HG03442 (cell line): Measurements from ENCODE around the gene PRSS21.

ENCODE experiments used
- ATAC-seq: cut with Tn5 transposase; IDR thresholded peaks from one replicate; pipeline ENCODE4 v1.9.1; 2021; ENCODE audit warnings: mild to moderate bottlenecking, moderate library complexity; ENCODE audit not compliant: unreplicated experiment

Gene PRSS21

DNA sequence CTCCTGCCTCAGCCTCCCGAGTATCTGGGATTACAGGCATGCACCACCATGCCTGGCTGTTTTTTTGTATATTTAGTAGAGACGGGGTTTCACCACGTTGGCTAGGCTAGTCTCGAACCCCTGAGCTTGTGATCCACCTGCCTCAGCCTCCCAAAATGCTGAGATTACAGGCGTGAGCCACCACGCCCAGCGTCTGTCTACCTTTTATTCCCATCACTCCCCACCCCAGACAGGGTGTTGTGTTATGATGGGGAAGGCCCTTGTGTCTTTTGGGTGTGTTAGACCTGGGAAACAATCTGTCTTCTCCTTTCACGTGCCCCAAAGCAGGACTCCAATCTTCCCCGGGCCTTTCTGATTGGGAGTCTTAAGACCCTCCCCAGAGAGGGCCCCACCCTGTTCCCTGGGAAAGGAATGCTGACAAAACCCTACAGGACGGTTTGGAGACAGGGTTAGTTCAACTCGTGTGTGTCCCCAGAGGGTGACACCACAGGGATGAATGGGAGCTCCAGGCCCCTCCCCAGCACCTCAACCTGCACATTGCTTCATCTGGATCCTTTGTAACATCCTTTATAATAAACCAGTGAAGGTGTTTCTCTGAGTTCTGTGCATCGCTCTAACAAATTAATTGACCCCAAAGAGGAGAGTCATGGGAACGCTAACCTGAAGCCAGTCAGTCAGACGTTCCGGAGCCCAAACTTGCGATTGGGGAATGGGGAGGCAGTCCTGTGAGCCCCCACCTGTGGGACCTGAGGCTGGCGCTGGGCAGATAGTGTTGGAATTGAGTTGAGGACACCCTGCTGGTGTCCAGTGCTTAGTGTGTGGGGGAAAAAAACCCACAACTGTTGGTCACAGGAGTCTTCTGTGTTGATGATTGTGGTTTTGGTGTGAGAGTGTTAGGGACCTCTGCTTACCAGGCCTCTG lies 36.8 kb upstream of the PRSS21 start:
- ATAC-seq, result no peak

DNA sequence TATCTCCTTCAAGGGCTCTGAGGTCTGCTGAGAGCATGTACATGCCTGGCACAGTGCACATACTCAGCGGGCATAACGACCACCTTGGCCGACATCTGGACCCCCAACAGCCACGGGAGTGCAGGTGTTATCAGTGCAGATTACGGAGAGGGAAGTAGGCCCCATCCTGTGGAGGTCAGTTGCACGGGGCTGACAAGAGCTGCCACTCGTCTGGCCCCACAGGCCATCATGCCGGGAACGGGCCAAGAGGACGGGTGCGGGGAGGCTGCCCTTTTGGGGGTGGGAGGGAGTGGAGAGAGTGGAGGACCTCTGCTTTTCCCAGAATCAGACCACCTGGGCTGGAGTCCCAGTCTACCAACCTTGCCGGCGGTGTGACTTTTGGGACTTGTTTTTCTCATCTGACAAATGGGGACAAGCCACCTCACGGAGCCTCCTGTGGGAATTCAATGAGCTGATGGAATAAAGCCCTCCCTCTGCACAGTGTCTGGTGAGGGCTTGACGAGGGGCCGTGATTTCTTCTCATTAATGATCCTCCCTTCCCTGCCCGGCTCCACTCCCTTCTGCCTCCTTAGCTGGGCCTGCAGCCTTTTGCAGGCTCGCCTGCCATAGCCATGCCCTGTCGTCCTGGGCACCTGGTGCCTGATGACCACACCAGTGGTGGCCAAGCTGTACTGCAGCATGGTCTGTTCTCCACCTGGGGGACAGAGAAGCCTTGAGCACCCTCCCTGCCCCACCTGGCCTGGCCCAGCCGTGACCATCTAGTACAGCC lies 34.3 kb upstream of the PRSS21 start:
- ATAC-seq, result no peak

DNA sequence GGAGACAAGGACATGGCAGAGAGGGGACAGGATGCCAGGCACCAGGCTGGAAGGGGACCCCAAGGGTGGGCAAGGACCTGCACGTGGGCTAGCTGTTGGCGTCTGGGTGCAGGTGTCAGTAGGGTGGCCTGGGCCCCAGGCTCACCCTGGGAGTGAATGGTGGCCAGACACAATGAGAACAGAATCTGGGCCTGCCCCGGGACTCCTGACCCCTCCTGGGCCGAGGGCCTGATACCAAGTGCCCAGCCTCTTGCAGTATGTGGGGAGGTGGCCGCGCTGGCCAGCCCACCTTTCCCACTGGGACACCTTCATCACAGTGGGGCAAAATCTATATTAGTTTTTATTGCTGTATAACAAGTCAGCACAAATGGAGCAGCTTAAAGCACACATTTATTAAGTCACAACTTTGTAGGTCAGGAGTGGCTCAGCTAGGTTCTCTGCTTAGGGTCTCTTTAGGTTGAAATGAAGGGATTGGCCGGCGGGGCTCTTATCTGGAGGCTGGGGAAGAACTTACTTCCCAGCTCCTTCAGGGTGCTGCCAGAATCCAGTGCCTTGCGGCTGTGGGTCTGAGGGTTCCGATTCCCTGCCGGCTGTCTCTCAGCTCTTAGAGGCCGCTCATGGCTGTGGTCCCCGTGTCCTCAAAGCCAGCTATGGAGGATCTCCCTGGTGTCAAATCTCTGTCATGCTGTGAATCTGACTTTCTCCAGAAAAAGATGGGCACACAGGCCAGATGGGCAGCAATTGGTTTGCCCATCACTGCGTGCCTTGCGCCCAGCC lies 33.3 kb upstream of the PRSS21 start:
- no peak for ATAC-seq

DNA sequence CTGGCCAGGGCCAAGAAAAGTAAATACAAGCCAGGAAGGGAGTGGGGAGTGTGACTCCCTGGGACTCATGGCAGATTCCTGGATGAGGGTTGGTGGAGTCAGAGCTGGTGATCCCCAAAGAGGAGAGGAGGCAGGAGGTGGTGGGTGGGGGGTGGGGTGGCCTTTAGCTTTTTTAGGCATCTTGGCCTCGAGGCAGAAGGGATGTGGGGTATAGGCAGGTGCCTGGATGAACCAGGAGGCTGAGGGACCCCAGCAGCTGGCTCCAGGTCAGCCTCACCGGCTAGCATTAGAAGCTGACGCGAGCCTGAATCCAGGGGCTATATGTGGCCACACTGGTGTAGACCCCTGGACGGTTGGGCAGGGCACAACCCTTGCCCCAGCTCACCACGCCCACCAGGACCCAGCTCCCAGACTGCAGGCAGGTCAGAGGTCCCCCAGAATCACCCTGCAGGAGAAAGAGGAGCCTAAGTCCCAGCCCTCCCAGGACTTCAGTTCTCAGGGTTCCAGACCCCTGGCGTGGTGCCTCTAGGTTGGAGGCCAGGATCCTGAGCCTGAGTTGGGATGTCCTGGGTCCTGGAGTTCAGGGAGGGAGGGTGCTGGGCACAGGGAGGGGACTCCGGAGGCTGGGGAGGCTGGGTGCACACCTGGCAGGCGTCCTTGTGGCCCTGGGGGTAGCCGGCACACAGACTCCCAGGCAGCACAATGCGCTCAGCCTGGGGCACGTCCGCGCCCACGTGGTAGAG lies 32.5 kb upstream of the PRSS21 start:
- no peak for ATAC-seq

DNA sequence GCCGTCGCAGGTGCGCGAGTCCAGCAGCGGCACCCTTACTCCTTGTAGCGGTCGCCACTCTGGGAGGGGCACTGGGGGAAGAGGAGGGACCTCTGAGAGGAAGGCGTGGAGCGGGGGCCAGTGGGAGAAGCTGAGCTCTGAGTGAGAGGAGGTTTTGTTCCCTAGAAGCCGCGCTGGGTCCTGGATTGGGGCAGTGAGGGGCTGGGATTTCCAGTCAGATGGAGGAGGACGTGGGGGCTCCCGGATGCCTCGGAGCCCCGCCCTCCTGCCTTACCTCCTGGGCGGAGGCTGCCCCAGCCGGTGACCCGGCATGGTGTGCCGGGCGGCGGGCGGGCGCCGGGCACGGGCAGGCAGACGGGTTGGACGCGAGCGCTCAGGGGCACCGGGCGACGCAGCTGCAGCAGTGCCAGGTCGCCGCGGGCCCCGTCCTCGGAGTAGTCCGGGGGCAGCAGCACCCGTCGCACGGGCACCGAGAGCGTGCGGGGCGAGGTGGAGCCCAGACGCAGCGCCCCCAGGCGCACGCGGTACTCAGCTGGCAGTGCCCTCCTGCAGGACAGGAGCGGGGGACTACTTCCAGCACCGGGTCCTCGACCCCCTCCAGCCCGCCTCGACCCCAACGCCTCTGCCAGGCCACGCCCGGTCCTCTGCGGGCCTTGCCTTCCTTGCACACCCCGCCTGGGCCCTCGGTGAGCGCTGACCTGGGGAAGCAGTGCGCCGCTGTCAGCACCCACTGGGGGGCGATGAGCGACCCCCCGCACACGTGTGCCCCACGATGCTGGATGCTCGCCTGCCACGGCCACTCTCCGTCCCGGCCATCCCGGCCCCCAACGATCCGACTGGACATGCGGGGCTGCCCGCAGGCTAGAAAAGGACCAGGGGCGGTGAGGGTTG lies 31.7 kb upstream of the PRSS21 start:
- ATAC-seq, result no peak

DNA sequence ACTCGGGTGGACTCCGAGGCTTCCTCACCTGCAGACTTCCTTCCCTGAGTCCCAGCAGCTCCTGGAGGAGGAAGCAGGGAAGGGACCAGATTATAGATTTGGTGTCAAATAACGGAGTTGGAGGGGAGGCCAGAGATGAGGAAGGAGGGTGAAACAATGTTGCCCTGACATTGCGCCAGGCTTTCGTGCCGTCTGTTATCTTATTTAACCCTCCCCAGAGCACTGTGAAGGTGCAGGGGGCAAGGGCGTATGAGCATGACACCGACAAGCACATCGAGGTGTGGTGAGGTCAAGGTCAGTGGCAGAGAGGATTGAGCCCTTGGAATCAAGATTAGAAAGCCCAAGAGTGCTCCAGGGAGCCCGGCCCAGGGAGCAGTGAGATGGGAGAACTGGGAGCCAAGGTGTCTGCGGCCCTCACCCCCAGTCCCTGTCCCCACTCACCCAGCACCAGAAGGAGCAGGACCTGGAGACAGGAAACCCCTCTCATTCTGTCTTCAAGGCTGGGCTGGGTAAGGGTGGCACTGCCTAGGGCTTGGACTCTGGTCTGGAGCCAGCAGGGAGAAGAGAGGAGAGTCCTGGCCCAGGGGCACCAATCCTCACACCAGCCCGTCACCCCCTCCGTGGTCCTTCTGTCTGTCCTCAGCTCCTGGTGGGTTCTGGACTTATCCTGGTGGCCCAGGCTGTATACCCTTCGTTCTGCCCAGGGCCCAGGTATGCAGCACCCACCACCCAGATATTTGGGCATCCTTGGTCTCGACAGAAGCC lies 30.8 kb upstream of the PRSS21 start:
- no peak for ATAC-seq

DNA sequence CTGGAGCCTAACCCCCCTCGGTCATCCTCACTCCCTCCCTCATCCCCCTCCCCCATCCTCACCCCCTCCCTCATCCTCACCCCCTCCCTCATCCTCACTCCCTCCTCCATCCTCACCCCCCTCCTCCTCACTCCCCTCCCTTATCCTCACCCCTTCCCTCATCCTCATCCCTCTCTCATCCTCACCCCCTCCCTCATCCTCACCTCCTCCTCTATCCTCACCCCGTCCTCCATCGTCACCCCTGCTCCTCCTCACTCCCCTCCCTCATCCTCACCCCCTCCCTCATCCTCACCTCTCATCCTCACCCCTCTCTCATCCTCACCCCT lies 30.2 kb upstream of the PRSS21 start:
- ATAC-seq, result no peak

DNA sequence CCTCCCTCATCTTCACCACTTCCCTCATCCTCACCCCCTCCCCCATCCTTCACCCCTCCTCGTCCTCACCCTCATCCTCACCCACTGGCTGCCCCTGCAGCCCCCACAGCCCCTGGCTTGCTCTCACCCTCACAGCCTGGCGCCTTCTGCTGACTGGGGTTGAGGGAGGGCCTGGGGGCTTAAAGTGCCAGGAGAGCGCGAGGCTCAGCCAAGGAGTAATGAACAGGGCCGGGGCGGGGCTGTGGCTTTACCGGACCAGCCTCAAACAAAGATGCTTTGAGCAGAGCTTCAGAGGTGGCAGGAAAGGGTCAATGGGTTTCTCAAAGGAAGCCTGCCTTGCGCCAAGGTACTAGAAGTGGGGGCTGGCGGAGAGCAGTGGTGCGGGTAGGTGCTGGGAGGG lies 29.6 kb upstream of the PRSS21 start, which contains the start of gene PRSS33:
PRSS33 (minus strand) TSS at position 155 of the 400 bp plus-strand sequence. CDS start 1,013 bp downstream, outside the sequence.
- ATAC-seq, result no peak

DNA sequence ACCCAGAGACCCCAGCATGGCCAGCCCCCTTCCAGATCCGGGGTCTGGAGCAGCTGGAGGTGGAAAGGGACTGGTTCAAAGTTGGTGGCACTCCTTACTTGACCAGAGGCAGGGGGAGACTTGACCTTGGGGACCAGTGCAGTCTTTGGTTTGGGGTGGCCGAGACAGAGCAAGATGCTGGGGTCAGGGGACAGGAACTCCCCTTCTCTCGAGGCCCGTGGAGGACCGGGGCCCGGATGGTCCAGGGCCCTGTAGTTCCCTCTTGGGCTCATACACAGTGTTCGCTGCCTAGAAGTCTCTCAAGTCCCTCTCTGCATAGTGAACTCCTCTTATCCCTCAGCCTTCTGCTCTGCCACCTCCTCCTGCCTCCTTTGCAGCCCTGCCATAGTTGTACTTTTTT lies 29.1 kb upstream of the PRSS21 start:
- no peak for ATAC-seq

DNA sequence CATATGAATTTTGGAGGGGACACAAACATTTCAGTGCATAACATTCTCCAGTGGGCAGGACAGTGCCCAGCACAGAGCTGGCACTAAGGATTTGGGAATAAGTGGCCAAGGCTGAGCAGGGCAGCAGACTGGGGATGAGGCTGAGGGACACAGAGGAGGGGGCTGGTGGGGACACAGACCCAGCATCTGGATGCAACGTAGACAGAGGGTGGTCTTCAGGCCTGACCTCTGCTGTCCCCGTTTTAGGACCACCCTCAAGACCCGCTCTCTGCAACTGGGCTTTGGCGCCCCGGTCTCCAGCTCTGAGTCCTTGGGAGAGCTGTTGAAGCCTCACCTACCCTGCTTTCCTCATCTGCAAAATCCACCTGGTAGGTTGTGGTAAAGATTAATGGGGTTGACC lies 26.4 kb upstream of the PRSS21 start:
- no peak for ATAC-seq

DNA sequence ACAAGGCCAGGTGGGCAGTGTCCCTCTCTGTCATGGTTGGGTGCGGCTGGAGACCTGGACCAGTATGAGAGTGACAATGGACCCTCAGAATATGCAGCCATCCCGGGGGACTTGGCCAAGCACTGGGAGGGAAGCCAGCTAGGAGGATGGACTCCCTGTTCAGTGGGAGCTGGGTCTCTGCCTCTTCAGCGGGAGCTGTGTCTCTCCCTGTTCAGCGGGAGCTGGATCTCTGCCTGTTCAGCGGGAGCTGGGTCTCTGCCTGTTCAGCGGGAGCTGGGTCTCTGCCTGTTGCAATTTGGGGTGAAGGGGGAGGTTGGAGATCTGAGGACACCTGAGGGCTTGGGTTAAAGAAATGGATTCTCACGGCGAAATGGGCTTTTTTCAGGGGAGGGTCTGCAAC lies 25.9 kb upstream of the PRSS21 start:
- ATAC-seq, result no peak

DNA sequence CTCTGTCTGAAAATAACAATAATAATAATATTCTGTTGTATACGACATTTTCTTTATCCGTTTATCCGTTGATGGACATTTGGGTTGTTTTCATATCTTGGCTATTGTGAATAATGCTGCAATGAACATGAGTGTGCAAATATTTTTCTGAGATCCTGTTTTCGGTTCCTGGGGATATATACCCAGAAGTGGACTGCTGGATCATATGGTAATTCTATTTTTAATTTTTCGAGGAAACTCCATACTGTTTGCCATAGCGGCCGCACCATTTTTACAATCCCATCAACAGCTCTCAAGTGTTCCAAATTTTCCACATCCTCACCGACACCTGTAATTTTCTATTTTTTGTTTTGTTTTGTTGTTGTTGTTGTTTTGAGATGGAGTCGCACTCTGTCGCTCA lies 24.1 kb upstream of the PRSS21 start:
- ATAC-seq, result no peak

DNA sequence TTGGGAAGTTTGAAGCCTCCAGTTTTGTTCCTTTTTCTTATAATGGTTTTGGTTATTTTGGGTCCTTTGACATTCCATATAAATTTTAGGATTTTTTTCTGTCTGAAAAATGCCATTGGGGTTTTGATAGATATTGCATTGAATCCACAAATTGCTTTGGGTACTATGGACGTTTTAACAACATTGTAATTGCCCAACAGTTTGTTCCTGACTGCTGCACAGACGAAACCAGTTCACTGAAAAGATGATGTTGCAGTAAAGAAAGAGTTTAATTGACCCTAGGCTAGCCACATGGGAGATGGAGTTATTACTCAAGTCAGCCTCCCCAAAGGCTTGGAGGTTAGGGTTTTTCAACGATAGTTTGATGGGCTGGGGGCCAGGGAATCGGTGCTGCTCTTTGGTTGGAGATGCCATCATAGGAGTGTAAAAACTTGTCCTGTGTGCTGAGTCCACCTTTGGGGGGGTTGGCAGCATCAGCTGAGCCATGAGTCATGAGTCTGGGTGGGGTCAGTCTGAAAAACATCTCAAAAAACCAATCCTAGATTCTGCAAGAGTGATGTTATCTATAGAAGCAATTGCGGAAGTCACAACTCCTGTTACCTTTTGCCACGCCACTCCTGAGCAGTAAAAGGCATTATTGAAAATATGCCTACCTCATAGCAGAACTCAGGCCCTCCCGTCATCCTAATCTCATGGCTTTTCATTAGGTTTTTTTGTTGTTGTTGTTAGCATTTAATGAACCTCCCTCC lies 21.5 kb upstream of the PRSS21 start:
- ATAC-seq, result no peak

DNA sequence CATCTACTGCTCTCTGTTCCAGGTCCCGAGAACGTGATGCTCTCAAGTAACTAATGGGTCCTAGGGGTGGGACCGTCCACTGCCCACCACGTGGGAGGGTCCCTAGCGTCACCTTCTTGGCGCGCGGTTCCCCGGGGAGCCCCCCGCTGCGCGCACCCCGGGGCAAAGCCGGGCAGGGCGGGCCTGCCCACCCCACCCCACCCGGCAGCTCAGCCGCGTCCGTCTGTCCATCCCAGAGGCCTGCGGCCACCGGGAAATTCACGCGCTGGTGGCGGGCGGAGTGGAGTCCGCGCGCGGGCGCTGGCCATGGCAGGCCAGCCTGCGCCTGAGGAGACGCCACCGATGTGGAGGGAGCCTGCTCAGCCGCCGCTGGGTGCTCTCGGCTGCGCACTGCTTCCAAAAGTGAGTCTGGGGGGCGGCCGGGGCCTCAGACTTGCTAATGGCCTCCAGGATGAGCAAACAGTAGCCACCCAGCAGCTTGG lies 18.3 kb upstream of the PRSS21 start:
- no peak for ATAC-seq

DNA sequence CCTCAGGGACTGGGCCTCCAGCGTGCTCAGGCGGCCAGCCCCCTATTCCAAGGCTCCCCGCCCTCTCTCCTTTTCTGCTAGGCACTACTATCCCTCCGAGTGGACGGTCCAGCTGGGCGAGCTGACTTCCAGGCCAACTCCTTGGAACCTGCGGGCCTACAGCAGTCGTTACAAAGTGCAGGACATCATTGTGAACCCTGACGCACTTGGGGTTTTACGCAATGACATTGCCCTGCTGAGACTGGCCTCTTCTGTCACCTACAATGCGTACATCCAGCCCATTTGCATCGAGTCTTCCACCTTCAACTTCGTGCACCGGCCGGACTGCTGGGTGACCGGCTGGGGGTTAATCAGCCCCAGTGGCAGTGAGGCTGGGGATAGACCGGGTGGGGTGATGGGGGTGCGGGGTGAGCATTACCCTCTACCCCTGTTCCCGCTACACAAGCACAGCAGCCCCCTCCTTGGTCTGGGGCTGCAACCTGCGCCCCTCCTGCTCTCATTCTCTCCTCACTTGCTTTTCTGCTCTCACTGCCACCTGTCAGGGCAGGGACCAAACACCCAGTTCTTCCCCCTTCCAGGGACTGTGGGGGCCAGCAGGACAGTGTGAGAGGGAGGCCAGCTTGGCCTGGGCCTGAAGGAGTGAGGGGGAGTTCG lies 17.7 kb upstream of the PRSS21 start:
- ATAC-seq, result no peak

DNA sequence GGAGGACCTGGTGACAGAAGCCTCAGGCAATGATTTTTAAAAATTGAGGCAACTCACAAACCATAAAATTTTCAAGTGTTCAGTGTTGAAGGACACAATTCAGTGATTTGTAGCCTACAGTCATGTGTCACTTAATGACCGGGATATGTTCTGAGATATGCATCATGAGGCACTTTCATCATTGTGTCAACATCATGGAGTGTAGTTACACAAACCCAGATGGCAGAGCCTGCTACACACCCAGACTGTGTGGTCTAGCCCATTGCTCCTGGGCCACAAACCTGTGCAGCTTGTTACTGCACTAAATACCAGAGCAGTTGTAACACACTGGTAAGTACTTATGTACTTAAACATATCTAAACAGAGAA lies 17.2 kb upstream of the PRSS21 start:
- no peak for ATAC-seq

DNA sequence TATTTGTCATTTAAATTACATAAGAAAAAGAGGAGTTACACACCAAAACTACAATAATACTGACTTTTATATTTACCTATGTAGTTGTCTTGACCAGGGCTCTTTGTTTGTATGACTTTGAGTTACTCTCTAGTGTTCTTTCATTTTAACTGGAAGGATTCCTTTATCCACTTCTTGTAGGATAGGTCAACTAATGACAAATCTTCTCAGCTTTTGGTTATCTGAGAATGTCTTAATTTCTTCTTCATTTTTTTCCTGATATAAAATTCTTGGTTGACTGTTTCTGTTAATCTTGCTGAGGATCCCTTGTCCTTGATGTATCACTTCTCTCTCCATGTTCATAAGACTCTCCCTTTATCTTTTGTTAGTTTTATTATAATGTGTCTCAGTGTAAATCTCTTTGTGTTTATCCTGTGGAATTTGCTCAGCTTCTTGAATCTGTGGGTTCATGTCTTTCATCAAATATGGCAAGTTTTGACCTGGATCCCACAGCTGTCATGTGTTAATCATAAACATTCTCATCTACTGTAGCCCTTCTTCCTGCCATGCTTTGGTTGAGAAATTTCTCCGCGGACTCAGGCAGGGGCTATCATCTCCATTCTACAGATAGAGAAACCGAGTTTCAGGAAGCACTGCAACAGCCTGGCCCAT lies 13.4 kb upstream of the PRSS21 start:
- ATAC-seq, result no peak
